Mesenchymal stem cell (in vitro differentiated cells and primary cell): Measurements from ENCODE around the gene KRT6B.

ENCODE experiments used
- DNase-seq: peaks from one replicate; pipeline ENCODE4 v3.0.0-alpha.2; 2013
- H2AFZ ChIP-seq: one replicate; pipeline ENCODE4 v1.6.1; 2013; ENCODE audit warnings: low read depth, mild to moderate bottlenecking, control low read depth, inconsistent platforms, low read length, moderate library complexity
- H2AK5ac ChIP-seq: 2 replicates; pipeline ENCODE4 v1.6.1; 2013; ENCODE audit warnings: low read length, moderate library complexity, mild to moderate bottlenecking, inconsistent platforms; ENCODE audit not compliant: severe bottlenecking
- H2BK120ac ChIP-seq: one replicate; pipeline ENCODE4 v1.6.1; 2013; ENCODE audit warnings: low read depth, mild to moderate bottlenecking, inconsistent platforms, low read length, moderate library complexity
- H2BK12ac ChIP-seq, 2 experiments: one replicate each; pipeline ENCODE4 v1.6.1; 2013; ENCODE audit warnings: inconsistent platforms in 2 of 2, low read length in 2 of 2, mild to moderate bottlenecking in 2 of 2, moderate library complexity in 2 of 2, control low read depth in 1 of 2
- H2BK15ac ChIP-seq: one replicate; pipeline ENCODE4 v1.6.1; 2013; ENCODE audit warnings: mild to moderate bottlenecking, low read depth, inconsistent platforms; ENCODE audit not compliant: poor library complexity, severe bottlenecking
- H2BK5ac ChIP-seq: 2 replicates; pipeline ENCODE4 v1.6.1; 2013; ENCODE audit warnings: low read depth, mild to moderate bottlenecking, low read length, control low read depth, inconsistent platforms; ENCODE audit not compliant: poor library complexity, severe bottlenecking
- H3K14ac ChIP-seq, 2 experiments: one replicate each; pipeline ENCODE4 v1.6.1; 2013; ENCODE audit warnings: inconsistent platforms in 2 of 2, low read length in 2 of 2, control low read depth in 1 of 2, mild to moderate bottlenecking in 1 of 2, moderate library complexity in 1 of 2
- H3K18ac ChIP-seq, 2 experiments: one replicate each; pipeline ENCODE4 v1.6.1; 2013; ENCODE audit warnings: inconsistent platforms in 2 of 2, low read length in 2 of 2, control low read depth in 1 of 2, low read depth in 1 of 2, mild to moderate bottlenecking in 1 of 2
- H3K23ac ChIP-seq, 2 experiments: one replicate each; pipeline ENCODE4 v1.6.1; 2013; ENCODE audit warnings: inconsistent platforms in 2 of 2, low read length in 2 of 2, mild to moderate bottlenecking in 2 of 2, moderate library complexity in 2 of 2, control low read depth in 1 of 2
- H3K27ac ChIP-seq: 2 replicates; pipeline ENCODE4 v1.5.1; 2013; ENCODE audit warnings: mild to moderate bottlenecking, moderate library complexity, low read length, control low read depth, inconsistent platforms; ENCODE audit not compliant: poor library complexity, severe bottlenecking
- H3K27me3 ChIP-seq, 2 experiments: 2 replicates each; pipeline versions ENCODE4 v1.6.1 to v1.7.0; 2013; ENCODE audit warnings: low read length in 2 of 2, mild to moderate bottlenecking in 2 of 2, moderate library complexity in 2 of 2, control low read depth in 1 of 2, inconsistent platforms in 1 of 2; ENCODE audit not compliant: control insufficient read depth in 1 of 2, insufficient read depth in 1 of 2
- H3K36me3 ChIP-seq, 2 experiments: 2 replicates each; pipeline versions ENCODE4 v1.6.1 to v1.7.0; 2013; ENCODE audit warnings: low read length in 2 of 2, control low read depth in 1 of 2, inconsistent platforms in 1 of 2, low read depth in 1 of 2, mild to moderate bottlenecking in 1 of 2; ENCODE audit not compliant: insufficient read depth in 2 of 2, control insufficient read depth in 1 of 2
- H3K4ac ChIP-seq, 2 experiments: one replicate each; pipeline ENCODE4 v1.6.1; 2013; ENCODE audit warnings: inconsistent platforms in 2 of 2, low read length in 2 of 2, mild to moderate bottlenecking in 2 of 2, moderate library complexity in 2 of 2, control low read depth in 1 of 2, low read depth in 1 of 2
- H3K4me1 ChIP-seq: 2 replicates; pipeline ENCODE4 v1.6.1; 2013; ENCODE audit warnings: low read depth, low read length, control low read depth; ENCODE audit not compliant: control insufficient read depth, insufficient read depth
- H3K4me2 ChIP-seq: 2 replicates; pipeline ENCODE4 v1.6.1; 2013; ENCODE audit warnings: low read length, mild to moderate bottlenecking, inconsistent platforms; ENCODE audit not compliant: poor library complexity, severe bottlenecking
- H3K4me3 ChIP-seq, 2 experiments: 2 replicates each; pipeline versions ENCODE4 v1.5.1 to v1.7.0; 2013; ENCODE audit warnings: low read length in 2 of 2, mild to moderate bottlenecking in 2 of 2, control low read depth in 1 of 2, low read depth in 1 of 2; ENCODE audit not compliant: insufficient read depth in 1 of 2
- H3K79me1 ChIP-seq: replicated peaks from 2 replicates; pipeline ENCODE4 v1.6.1; 2013; ENCODE audit warnings: mild to moderate bottlenecking, control low read depth, low read length, inconsistent platforms; ENCODE audit not compliant: poor library complexity, severe bottlenecking
- H3K9ac ChIP-seq: 2 replicates; pipeline ENCODE4 v1.7.0; 2013; ENCODE audit warnings: mild to moderate bottlenecking, low read length, moderate library complexity
- H3K9me3 ChIP-seq: 2 replicates; pipeline ENCODE4 v1.7.0; 2013; ENCODE audit warnings: mild to moderate bottlenecking, low read length; ENCODE audit not compliant: control insufficient read depth
- H4K8ac ChIP-seq: one replicate; pipeline ENCODE4 v1.6.1; 2013; ENCODE audit warnings: inconsistent platforms, mild to moderate bottlenecking, low read length, moderate library complexity
- H4K91ac ChIP-seq: one replicate; pipeline ENCODE4 v1.6.1; 2013; ENCODE audit warnings: mild to moderate bottlenecking, low read length, inconsistent platforms
- WGBS: methylation state at CpG from one replicate; pipeline ENCODE4 v1.1.7; 2013; ENCODE audit warnings: mixed read lengths; 5-methylcytosine and 5-hydroxymethylcytosine counted together

KRT6B gene

DNA sequence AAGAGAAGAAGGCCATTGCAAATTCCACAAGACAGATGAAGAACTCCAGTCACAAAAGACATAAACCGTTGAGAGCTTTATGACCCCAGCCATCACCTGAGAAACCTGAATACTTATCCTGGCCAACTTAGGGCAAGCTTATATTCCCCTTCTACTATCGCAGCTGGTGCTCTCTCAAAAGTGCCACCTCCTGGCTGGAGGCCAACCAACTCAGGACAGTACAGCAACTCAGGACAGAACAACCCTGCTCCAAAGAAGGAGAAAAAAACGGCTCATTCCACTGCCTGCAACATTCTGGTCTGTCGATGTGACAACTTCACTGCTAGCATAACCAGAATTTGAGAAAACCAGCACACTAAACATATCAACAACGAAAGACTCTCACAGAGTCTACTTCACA is 9.7 kb upstream of the KRT6B start:
- no peak for DNase-seq
- 55% methylated on average over 5 of the region's 5 CpGs for WGBS
- Histone ChIP-seq H4K91ac (no peak overlapping the region), H3K4me2 (no peak overlapping the region), H2BK15ac (no peak overlapping the region), H2BK5ac (no peak overlapping the region), H3K27me3 (peaks cover 0 to 33% of the 10 kb centered on the region in 2 experiments), H4K8ac (no peak overlapping the region), H3K4ac (no peak overlapping the region), H3K79me1 (no peaks in the 10 kb centered on the region), H3K14ac (no peak overlapping the region), H3K9ac (no peak overlapping the region), H3K4me3 (no peak overlapping the region), H2BK120ac (no peak overlapping the region), H2BK12ac (no peak overlapping the region), H3K9me3 (no peaks in the 10 kb centered on the region), H3K23ac (no peak overlapping the region), H3K27ac (no peak overlapping the region), H2AK5ac (no peak overlapping the region), H3K36me3 (no peaks in the 10 kb centered on the region), H3K4me1 (no peaks in the 10 kb centered on the region), H2AFZ (no peak overlapping the region), H3K18ac (no peak overlapping the region)

DNA sequence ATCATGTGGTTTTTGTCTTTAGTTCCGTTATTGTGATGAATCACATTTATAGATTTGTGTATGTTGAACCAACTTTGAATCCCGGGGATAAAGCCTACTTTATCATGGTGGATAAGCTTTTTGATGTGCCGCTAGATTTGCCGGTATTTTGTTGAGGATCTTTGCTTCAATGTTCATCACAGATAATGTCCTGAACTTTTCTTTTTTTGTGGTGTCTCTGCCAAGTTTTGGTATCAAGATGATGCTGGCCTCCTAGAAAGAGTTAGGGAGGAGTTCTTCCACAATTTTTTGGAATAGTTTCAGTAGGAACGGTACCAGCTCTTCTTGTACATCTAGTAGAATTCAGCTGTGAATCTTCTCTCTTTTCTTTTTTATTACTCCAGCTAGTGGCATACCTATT is 6.9 kb upstream of the KRT6B start:
- H2BK5ac ChIP-seq = no peak overlapping the region
- no peak overlapping the region for H2BK12ac ChIP-seq
- H3K23ac ChIP-seq = no peak overlapping the region
- no peak overlapping the region for H3K18ac ChIP-seq
- H2AK5ac ChIP-seq = no peak overlapping the region
- WGBS = 86% methylated on average over 5 of the region's 5 CpGs
- no peaks in the 10 kb centered on the region for H3K9me3 ChIP-seq
- H3K27me3 ChIP-seq = peaks cover 0 to 33% of the 10 kb centered on the region in 2 experiments
- no peak overlapping the region for H4K91ac ChIP-seq
- no peak for DNase-seq
- H3K79me1 ChIP-seq = no peaks in the 10 kb centered on the region
- H2BK120ac ChIP-seq = no peak overlapping the region
- no peak overlapping the region for H3K4me3 ChIP-seq
- no peak overlapping the region for H3K4ac ChIP-seq
- no peaks in the 10 kb centered on the region for H3K4me1 ChIP-seq
- no peak overlapping the region for H4K8ac ChIP-seq
- no peak overlapping the region for H3K9ac ChIP-seq
- no peak overlapping the region for H3K4me2 ChIP-seq
- H3K14ac ChIP-seq = no peak overlapping the region
- H2BK15ac ChIP-seq = no peak overlapping the region
- H3K36me3 ChIP-seq = no peaks in the 10 kb centered on the region
- H2AFZ ChIP-seq = no peak overlapping the region
- H3K27ac ChIP-seq = no peak overlapping the region

DNA sequence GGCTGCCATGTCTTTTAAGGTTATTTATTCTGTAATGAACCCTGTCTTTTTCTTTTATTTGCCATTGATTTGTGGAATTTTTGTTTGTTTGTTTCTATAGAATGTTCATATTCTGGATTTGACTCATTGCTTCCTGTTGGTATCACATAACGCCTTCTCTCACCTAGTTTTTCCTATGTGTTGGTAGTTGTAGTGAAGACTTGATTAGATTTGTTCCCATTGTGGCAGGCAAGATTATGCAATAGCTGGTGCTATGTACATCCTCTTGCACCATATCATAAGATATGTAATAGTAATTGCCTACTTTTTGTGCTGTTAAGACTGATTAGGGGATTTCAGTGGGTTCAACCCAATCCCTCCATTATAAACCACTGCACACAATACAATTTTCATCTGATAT is 3.9 kb upstream of the KRT6B start:
- Histone ChIP-seq H3K27me3 (peaks cover 0 to 24% of the 10 kb centered on the region in 2 experiments), H3K36me3 (no peaks in the 10 kb centered on the region), H2BK120ac (no peak overlapping the region), H2BK12ac (no peak overlapping the region), H3K9ac (no peak overlapping the region), H3K4me1 (no peaks in the 10 kb centered on the region), H3K23ac (no peak overlapping the region), H2AFZ (no peak overlapping the region), H3K79me1 (no peaks in the 10 kb centered on the region), H3K18ac (no peak overlapping the region), H2BK15ac (no peak overlapping the region), H3K4me3 (no peak overlapping the region), H3K4ac (no peak overlapping the region), H2AK5ac (no peak overlapping the region), H2BK5ac (no peak overlapping the region), H4K91ac (no peak overlapping the region), H3K9me3 (no peaks in the 10 kb centered on the region), H4K8ac (no peak overlapping the region), H3K4me2 (no peak overlapping the region), H3K27ac (no peak overlapping the region), H3K14ac (no peak overlapping the region)
- no peak for DNase-seq
- WGBS = no CpG with 5 or more reads among the region's 1 CpG

DNA sequence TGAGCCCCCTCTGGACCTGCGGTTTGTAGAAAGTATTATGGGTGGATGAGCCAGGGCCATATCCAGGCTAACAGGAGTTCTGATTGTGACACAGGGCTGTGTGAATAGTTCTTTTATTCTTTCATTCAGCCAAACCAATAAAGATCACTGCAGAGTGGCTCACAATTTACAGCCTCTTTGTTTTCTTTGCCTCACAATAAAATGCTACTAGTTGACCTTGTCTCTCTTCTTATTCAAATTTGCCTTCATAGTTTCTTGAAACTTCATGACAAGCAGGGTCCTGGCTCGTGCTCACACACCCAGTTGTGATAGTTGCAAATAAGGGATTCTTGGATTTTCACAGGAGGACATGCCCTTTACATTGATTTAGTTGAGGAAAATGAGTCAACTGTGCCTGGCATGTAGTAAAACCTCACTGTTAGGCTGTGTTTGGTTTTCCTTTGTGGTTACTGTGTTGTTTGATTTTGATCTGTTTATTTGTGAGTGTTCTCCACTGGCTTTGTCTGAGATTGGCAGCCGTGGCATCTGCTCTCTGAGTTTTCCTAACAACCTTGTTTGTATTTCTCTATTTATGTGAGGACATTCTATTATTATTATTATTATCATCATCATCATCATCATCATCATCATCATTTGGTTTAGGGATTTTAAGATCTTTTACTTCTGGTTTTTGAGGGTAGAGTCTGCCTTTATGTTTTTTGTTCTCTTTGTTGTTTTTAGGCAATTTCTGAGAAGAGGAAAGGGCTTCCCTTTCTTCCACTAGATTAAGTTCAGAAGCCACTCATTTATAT is 2.7 kb upstream of the KRT6B start:
- Histone ChIP-seq H4K91ac (no peak overlapping the region), H3K18ac (no peak overlapping the region), H2BK5ac (no peak overlapping the region), H3K23ac (no peak overlapping the region), H2AFZ (no peak overlapping the region), H2BK120ac (no peak overlapping the region), H3K79me1 (no peaks in the 10 kb centered on the region), H4K8ac (no peak overlapping the region), H3K9me3 (no peaks in the 10 kb centered on the region), H3K4me2 (no peak overlapping the region), H2BK12ac (no peak overlapping the region), H3K9ac (no peak overlapping the region), H3K27me3 (peaks cover 4 to 20% of the 10 kb centered on the region in 2 experiments), H2BK15ac (no peak overlapping the region), H3K4ac (no peak overlapping the region), H3K27ac (no peak overlapping the region), H3K4me1 (no peaks in the 10 kb centered on the region), H3K36me3 (no peaks in the 10 kb centered on the region), H3K14ac (no peak overlapping the region), H2AK5ac (no peak overlapping the region), H3K4me3 (no peak overlapping the region)
- 52% methylated on average over 2 of the region's 3 CpGs for WGBS
- no peak for DNase-seq
